ENCODE measurements around the gene PEMT.
"Not testable (repeated sequence)": the region's sequence is repeated elsewhere in the genome, so short reads cannot be mapped to it uniquely, and the experiment has no call there.

Gene PEMT

DNA sequence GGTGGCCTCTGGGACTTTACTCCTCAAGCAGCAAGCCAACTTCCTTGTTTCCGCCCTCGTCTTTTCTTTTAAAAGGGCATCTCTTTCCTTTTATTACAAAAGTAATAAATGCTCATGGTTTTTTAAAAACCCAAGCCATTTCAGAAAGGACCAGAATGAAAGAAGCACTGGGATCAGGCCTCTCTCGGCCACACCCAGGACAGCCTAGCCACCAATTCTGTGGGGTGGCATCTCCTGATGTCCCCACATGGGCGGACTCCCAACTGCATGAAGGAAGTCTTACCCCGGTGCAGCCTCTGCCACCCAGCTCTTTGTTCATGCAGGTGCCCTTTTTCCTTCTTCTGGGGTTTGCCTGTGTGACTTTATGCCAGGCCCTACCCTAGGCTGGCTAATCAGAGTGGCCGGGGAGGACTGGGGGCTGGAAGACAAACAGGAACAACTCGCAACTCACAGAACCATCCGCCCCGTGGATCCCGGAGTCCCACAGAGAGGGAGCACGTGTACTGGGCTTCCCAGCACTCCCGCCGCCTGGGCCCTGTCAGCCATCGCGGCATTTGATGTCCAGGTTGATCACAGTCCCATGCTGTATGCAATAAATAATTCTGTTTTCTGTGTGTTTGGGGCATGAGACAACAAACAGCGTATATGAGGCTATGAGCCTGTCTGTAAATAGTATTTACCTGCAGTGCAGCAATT, 92.8 kb downstream of the PEMT start:
- DNase-seq, result no peak

DNA sequence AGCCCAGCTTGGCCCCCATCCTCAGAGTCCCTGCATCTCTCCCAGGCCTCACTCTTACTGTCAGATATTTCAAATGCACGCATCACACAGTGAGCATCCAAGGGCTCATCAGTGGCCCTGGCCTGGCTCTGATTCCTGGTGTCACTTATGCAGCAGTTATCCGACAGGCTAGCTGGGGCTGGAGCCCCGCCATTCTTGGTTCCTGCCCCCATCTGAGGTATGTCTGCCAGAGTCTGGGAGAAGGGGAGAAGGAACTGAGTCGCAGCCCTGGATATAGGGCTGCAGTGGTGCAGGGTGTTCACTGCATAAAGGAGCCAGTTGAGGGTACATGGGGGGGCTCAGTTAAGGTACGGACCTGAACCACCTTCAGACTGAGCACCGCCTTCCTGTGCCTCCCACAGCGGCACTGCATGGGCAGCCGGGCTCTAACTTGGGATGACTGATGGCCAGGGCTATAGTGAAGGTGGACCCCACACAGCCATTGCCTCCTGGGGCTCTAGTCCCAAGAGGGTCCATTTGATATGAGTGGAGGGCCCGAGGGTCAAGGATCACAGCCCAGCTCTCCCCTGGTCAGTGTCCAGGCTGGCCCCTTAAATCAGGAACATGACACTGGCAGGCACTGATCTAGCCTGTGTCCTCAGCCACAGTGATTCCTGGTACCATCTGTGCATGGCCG, 93.5 kb downstream of the PEMT start:
- no peak for DNase-seq

DNA sequence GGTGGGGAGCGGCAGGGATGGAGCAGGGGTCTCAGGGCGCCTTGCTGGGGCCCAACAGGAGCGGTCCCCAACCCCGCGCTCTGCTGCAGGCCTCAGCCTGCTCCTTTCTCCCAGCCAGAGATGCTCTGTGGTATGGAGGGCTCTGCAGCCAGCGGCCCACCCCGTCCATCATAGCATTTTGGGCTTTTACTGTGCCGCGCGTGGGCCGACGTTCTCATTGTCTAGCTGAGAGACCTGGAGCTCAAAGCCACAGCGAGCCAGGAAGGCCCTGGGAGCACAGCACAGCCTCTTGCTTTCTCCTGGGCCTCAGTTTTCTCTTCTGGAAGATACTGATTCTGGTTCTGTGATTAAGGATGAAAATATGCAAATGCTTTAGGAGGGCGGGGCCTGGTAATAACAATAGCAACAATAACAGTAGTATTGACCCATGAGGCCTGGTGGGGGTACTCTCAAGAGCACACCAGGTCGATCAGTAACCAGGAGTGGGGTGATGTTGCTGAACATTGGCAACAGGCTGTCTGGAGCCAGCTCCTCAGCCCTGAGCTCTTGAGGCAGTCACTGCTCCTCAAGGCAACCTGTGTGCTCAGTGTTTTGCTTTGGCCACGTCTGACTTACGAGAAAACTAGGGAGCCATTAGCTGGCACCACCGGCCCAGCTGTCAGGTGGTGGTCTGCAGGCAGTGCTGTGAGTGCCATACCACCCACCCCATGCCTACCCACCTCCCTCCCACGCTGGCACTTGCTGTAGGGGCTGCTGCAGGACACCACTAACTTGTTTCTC, 94.3 kb downstream of the PEMT start:
- DNase-seq, result no peak

DNA sequence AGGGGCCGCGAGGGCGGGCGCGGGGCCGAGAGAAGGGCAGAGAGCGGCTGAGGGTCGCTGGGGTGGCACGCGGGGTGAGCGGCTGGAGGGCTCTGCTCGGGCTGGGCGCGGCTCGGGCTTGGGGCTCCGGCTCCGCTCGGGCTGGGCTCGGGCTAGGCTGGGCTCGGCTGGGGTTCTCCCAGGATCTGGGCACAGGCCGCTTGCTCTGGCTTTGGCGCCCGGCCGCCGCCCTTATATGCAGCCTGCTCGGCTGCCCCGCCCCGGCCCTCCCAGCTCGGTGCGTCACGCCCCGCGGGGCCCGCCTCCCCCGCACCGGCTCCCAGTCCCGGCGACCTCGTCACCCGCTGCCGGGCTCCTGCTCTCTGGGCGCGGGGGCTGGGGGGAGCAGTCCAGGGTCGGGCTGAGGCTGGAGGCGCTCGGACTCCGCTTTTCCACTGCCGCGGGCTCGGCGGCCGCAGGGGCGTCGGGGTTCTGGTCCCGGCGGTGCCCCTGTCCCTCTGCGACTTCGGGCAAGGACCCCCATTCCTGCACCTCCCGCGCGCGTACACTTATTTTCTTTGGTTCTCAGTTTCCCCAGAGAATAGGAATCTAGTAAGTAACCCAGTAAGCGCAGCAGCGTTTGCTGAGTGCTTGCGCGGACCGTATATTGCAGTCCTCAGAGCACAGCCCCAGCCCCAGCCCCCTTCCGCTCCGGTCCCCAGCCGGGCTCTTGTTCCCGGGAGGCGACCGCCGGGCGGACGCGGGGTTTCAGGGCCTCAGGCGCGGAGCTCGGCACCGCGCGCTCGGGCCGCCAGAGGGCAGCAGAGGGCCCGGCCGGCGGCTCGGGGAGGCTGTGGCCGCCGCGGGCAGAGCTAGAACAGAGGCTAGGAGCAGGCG, 95.1 kb downstream of the PEMT start, which contains the start of gene RASD1:
RASD1 (minus strand) TSS at position 207 of the 876 bp plus-strand sequence. CDS start 214 bp downstream, outside the sequence.
- peak; percentile 85 for DNase-seq

DNA sequence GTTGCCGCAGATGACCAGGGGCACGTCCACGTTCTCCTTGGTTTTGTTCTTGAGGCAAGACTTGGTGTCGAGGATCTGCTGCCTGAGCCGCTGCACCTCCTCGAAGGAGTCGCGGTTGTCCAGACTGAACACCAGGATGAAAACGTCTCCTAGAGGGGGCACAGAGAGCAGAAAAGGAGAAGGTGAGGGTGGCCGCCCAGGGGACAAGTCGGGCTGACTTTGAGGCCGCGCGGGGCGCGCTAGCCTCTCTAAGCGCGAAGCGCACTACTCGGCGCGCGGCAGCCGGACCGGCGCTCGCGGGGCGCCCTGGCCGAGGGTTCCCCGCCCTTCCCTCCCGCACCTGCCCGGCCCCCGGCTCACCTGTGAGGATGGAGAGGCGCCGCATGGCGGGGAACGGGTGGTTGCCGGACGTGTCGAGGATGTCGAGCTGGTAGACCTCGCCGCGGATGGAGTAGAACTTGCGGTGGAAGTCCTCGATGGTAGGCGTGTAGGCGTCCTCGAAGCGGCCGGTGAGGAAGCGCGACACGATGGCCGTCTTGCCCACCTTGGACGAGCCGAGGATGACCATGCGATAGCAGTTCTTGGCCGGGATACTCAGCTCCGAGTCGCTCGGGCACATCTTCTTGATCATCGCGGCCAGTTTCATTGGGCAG, 95.8 kb downstream of the PEMT start:
- peak; percentile 37 for DNase-seq

DNA sequence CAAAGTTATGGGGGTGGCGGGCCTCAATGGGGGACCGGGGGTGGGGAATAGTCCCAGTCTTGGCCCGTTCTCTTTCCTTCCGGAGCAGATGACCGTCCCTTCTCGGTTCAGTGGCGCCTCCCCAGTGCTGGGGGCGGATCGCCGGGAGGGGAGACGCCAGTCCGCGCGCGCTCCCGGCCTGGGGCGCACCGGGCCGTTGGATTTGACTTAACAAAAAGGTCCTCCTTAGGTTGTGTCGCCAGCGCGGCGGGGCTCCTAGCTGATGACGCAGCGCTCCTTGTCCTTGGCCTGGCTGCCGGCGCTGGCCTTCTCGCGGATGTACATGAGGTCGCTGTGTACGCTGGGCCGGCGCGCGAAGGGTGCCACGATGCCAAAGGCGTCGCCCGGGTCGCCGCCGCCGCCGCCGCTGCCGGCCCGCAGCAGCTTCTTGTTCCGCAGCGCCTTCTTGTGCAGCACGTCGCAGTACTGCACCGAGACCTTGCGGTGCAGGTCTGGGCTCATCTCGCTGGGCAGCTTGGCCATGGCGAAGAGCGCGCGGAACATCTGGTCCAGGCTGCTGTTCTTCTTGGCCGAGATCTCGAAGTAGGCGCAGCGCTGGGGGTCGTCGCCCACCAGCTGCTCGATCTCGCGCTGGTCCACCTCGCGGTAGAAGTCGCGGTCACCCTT, 96.5 kb downstream of the PEMT start:
- DNase-seq, result no peak

DNA sequence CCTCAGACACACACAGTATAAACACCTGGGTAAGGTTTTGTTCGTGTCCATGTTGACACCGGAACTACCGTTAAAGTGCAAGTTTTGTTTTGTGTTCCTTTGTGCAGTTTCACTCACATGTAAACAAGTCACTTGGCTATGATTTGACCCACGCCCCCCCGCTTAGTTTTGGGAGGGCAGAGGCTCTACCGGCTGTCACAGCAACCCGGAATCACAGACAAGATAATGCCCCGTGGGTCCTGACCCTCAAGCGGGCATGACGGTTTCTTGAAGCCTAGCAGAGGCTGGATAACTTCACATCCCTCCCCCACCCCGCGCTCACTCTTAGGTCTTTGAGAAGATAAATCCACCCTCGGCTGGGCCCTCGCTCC, 97.0 kb downstream of the PEMT start:
- no peak for DNase-seq

DNA sequence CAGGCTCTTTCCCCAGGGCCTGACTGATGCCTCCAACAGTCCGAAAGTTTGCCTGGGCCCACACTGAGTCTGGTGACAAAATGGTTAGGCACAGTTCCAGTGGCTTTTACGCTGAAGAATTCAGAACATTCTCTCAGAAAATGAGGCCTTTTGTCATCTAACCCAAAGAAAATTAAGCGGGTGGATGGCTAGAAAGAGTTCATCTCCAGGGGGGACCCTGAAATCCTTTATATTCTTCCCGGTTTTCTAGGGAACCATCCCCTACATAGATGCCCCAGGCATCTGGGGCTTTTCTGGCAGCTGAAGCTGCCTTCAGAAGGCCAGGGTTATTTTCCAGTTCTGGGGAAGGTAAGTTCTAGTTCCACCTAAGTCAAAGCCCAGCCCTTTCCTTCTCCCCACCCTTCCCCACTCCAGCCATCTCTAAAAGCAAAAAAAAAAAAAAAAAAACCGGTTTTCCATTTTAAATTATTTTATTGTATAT, 97.5 kb downstream of the PEMT start:
- no peak for DNase-seq

DNA sequence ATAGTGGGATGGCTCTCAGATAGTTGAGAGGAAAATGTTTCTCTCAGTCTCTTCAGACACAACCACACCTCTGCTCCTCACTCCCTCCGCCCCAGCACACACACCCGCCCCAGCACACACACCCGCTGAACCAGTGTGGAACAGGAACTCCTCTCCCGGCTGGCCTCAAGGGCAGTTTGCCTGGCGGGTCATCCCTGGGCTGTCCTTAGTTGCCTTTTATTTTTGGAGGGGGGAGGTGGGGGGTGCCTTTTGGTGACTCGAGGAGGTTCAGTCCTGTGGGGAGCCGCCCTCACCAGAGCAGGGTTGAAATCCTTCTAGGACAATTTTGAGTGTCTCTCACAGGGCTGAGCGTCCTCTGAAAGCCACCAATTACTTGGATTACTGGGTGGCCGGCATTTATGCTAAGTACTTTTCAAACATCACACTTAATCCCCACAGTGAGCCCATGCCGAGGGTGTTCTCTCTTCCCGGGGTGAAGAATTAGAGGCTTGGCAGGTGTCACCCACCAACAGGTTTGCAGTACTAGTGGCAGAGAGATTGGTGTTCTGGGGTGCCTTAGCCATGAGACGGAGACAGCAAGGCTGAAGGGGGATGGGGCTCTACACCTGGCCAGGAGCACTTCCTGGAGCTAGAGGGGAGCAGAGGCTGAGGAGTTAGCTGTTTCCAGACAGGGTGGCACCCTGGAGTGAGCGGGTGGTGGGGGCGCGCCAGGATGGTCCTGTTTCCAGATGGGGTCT, 98.1 kb downstream of the PEMT start:
- no peak for DNase-seq

DNA sequence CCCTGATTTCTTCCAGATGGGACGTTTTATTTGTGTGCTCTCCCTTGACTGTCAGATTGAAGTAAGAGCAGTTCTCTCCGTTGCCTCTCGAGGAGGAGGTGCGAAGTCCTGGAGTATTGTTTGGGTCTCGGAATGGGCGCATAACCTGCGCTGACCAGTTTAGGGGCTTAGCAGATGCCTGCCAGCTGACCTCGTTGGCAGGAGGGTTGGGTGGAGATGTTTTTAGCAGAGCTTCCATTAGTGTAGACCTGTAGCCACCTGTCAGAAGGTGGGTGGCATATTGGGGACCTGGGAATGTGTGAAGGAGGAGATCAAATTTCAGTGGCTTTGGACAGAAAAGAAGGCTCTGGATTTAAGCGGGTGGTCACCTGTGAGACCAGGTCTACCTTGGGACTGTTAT, 98.9 kb downstream of the PEMT start:
- no peak for DNase-seq

DNA sequence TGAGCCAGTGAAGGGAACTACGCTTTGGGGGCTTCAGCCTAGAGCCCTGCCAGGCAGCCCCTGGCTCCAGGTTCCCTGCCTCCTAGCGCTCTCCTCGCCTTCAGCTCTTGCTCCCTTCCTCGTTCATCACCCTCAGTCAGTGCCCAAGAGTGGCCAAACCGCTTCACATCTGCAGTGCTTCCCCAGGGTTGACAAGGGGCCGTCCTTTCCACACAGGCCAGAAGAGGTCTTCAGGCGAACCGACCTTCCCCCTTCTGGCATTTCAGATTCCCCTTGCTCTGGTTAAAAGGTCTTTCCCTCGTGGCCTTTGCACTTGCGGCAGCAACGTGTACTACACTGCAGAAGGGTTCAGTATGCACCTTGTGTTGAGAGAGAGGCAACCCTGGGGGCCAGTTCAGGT, 99.4 kb downstream of the PEMT start:
- no peak for DNase-seq

DNA sequence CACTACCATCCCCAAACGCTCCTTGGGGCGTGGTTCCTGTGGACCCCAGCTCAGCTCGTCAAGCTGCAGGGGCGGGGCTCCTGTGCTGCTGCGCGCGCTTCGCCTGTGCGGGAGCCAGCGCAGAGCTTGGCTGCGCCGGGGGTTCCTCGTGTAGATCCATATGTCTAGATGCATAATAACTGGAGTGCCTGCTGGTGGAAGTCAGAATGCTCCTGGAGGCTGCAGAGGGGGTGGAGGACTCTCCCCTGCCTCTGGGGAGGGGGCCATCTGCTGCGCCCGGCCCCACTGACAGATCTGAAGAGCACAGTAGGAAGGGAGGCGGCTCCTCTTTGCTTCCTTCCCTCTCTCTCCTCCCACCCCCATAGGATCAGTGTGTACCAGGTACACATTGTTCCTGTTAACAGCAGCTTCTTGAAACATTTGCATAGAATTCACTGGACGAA, 99.9 kb downstream of the PEMT start:
- no peak for DNase-seq

DNA sequence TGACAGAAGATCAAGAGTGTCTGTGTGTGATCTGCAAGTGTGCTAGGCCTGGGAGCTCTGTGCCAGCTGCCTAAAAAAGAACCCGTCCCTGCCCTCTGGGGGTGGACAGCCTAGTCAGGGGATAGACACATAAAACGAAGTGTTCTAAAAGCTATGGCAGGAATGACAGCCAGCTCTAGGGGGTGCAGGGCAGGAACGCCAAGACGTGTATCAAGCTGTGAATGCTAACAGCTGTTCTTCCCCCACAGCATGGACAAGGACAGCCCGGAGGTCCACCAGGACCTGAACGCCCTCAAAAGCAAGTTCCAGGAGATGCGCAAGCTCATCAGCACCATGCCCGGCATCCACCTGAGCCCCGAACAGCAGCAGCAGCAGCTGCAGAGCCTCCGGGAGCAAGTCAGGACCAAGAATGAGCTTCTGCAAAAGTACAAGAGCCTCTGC, 100.5 kb downstream of the PEMT start:
- DNase-seq, result no peak

DNA sequence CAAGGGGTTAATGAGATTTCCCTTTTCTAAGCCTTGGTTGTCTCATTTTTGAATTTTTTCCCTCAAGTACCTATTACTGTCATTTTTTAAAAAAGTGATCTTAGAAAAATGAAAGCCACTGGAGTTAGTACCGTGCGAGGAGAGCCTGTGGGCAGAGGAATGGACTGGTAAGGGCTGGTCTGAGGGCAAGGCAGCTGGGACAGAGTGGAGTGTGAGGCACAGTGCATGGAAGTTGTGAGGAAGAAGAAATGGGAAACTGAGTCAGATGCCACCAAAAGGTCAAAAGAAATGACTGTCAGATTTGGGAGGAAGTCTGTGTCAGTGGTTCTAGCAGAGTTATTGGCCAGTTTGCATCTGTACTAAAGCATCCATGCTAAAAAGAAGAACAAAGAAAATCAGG, 103.5 kb downstream of the PEMT start:
- DNase-seq, result no peak

DNA sequence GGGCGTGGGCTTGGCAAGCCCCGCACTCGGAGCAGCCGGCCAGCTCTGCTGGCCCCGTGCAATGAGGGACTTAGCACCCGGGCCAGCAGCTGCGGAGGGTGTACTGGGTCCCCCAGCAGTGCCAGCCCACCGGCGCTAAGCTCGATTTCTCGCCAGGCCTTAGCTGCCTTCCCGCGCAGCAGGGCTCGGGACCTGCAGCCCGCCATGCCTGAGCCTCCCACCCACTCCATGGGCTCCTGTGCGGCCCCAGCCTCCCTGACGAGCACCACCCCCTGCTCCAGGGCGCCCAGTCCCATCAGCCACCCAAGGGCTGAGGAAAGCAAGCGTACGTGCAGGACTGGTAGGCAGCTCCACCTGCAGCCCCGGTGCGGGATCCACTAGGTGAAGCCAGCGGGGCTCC, 105.1 kb downstream of the PEMT start:
- not testable (repeated sequence) for DNase-seq

DNA sequence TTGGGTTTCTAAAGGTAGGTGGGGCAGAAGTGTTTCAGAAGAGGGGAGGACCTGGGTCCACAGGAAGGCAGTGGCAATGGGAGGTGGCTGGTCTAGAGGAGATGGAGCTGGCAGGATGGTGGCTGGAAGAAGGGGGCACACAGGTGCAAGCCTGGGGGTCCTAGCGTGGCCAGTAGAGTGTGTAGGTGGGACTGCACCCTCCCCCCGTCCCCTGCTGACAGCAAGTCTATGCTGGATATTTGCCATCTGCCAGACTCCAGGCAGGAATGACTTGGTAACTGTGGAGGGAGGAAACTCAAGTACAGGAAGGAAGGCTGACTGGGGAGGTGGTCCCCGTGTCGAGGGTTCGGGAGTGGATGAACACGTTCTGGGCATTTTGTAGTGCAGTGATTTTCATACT, 106.1 kb downstream of the PEMT start:
- DNase-seq, result no peak

DNA sequence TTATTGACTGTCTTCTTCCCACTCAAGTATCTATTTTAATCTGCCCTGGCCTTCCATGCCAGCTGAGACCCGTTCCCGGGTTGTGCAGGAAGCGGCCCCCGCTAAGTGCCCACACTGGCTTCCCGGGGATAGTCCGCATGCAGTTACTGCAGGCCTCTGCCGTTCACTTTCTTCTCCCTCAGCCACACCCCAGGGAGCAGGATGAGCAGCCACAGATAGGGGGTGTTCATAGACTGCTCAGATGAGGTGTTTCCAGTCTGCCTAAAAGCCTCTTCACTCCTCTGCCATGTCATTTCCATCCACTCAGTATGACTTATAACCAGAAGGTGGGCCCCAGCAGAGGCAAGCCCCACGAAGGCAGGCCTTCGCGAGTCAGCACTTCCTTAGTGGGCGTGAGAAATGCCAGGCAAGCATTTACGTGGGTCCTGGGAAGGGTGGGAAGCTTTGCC, 107.0 kb downstream of the PEMT start:
- DNase-seq, result peak; percentile 80

DNA sequence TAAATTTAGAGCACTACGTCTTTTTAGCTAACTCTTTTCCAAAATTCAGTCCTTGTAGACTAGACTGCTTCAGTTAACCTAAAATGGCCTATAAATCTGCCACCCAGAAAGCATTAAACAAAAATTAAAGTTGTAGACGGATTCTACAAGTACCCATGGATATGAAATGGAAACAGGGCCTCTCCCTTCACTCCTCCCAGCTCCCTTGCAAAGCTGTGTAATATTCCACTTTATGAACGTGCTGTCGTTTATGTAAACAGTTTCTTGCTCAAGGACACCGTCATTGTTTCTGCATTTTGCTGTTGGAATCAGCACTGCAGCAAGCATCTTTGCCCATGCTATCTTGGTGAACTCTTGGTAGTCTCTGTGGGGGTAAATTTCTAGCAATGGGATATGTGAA, 109.6 kb downstream of the PEMT start:
- DNase-seq, result no peak

DNA sequence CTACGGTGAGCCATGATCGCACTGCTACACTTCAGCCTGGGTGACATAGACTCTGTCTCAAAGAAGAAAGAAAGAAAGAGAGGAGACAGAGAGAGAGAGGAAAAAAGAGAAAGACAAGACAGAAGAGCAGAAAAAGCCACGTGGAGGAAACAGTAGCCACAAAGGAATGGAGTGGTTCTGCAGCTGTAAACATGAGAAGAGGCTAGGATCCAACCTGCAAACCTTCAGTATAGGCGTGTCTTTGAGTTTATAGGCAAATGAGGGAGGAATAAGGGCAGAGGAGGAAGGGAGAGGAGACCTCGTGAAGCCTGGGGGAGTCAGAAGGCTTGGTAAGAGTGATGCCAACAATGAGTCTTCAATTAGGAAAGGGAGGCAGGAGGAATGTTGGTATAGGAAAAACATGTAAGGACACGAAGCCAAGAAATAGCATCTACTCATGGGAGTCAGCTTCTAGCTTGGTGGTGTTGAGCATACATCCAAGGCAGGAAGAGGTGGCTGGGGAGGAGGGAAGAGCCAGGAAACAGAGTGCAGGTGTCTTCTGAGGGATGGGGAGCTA, 110.8 kb downstream of the PEMT start:
- DNase-seq, result no peak

DNA sequence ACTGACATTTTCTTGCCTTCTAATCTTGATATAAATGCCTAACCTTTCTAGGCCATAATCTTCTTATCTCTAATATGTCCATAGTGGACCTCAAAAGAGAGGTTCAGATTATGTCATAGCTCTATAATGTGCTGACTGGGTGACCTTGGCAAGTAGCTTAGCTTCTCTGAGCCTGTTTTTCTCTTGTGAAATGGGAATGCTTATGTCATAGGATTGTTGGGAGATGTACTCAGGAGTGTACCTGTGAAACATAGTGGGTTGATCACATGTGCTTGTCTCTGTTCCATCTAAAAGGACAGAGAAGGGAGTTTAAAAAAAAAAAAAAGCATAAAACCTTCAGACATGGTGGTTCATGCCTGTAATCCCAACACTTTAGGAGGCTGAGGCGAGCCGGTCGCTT, 112.3 kb downstream of the PEMT start:
- DNase-seq, result no peak
